Ascending aorta (tissue), 2 donors: ENCODE measurements around the gene CRTAP. TPM values are rescaled to one million over a fixed set of nuclear protein-coding genes. Genes with fewer than 3 reads are reported as not detected.

ENCODE experiments used
- DNase-seq, 2 donors: peaks; one replicate each; pipeline ENCODE4 v3.0.0-alpha.2; 2019; ENCODE audit warnings: low spot score in 2 of 2
- H3K27ac ChIP-seq, 2 donors: fragments of 200-600 bp; sonication (generic); one replicate each; pipeline ENCODE4 v1.5.1; 2016 to 2017; ENCODE audit warnings: mild to moderate bottlenecking in 1 of 2
- H3K27me3 ChIP-seq: fragments of 200-600 bp; sonication (generic); one replicate; pipeline ENCODE4 v1.5.1; 2017
- H3K36me3 ChIP-seq, 2 donors: fragments of 200-600 bp; sonication (generic); one replicate each; pipeline ENCODE4 v1.5.1; 2016
- H3K4me1 ChIP-seq, 2 donors: fragments of 200-600 bp; sonication (generic); one replicate each; pipeline ENCODE4 v1.5.1; 2016 to 2017; ENCODE audit warnings: mild to moderate bottlenecking in 1 of 2
- H3K4me3 ChIP-seq, 2 donors: fragments of 200-600 bp; sonication (generic); one replicate each; pipeline ENCODE4 v1.5.1; 2016 to 2017; ENCODE audit warnings: mild to moderate bottlenecking in 1 of 2
- H3K9me3 ChIP-seq, 2 donors: fragments of 200-600 bp; sonication (generic); one replicate each; pipeline ENCODE4 v1.5.1; 2016
- intact Hi-C: fragments of 100-400 bp; cut with DNase I; formaldehyde crosslinking; loops from one replicate; pipeline ENCODE4 v1.15.1; 2023
- total RNA-seq: library from RNA; depleted of rRNA; stranded (reverse); fragments of >200 nt; gene quantifications from one replicate; pipeline ENCODE4 v1.1.0, GENCODE V29; 2016
- TF ChIP-seq, protein P1 (sequence below), 3 experiments: fragments of 200-600 bp in 2 of 3; fragments of 450-650 bp in 1 of 3; sonication (generic) in 2 of 3; IDR thresholded peaks; one replicate each; pipeline ENCODE4 v1.5.1; 2016 to 2019; ENCODE audit warnings: antibody characterized with exemption in 3 of 3, mild to moderate bottlenecking in 1 of 3, moderate library complexity in 1 of 3

The CRTAP gene
- total RNA-seq, 1 donor from 2014 or later: 300 TPM

DNA sequence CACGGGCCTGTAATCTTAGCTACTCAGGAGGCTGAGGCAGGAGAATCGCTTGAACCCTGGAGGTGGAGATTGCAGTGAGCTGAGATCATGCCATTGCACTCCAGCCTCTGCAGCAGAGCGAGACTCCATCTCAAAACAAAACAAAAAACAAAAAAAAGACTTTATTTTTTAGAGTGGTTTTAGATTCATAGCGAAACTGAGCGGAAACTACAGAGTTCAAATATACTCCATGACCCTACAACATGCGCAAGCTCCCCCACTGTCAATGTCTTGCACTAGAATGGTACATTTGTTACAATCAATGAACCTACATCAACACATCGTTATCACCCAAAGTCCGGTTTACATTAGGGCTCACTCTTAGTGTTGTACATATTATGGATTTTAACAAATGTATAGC lies 2.2 kb upstream of the CRTAP start:
- Histone ChIP-seq H3K27me3 (no peaks in the 10 kb centered on the region), H3K36me3 (no peaks in the 10 kb centered on the region), H3K9me3 (no peaks in the 10 kb centered on the region), H3K4me1 (peaks cover 0 to 9% of the 10 kb centered on the region in 2 donors), H3K27ac (no peak overlapping the region), H3K4me3 (no peak overlapping the region)
- DNase-seq: no peak
- TF ChIP-seq, protein P1, sequence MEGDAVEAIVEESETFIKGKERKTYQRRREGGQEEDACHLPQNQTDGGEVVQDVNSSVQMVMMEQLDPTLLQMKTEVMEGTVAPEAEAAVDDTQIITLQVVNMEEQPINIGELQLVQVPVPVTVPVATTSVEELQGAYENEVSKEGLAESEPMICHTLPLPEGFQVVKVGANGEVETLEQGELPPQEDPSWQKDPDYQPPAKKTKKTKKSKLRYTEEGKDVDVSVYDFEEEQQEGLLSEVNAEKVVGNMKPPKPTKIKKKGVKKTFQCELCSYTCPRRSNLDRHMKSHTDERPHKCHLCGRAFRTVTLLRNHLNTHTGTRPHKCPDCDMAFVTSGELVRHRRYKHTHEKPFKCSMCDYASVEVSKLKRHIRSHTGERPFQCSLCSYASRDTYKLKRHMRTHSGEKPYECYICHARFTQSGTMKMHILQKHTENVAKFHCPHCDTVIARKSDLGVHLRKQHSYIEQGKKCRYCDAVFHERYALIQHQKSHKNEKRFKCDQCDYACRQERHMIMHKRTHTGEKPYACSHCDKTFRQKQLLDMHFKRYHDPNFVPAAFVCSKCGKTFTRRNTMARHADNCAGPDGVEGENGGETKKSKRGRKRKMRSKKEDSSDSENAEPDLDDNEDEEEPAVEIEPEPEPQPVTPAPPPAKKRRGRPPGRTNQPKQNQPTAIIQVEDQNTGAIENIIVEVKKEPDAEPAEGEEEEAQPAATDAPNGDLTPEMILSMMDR (IDR thresholded peaks at IDR 0.05): no peak
- intact Hi-C loops: loop anchor here (5.0 kb wide), 2 partner anchors 331 to 606 kb away; partner anchors contain the start of genes CLASP2 and UBP1

DNA sequence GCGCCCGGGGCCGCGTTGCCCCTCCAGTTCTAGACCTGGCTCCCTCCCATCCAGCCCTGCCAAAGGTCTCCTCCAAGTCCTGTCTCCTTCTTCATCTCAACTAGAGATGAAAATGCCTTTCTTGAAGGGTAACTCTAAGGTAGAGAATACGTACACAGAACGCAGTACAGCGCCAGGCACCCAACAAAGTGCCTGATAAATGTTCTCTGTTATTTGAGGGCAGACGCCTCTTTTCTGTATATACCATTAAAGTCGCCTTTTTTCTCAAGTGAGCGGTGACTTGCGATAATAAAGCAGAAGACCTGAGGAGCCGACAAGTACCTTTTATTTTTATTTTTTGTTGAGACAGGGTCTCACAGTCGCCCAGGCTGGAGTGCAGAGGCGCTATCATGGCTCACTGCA lies 809 bp downstream of the CRTAP start:
- Histone ChIP-seq H3K4me3 (peak overlapping the region; percentile 85 to 92), H3K27ac (peak overlapping the region; percentile 95 to 96), H3K36me3 (no peaks in the 10 kb centered on the region), H3K4me1 (peaks cover 7 to 30% of the 10 kb centered on the region in 2 donors), H3K27me3 (no peaks in the 10 kb centered on the region), H3K9me3 (no peaks in the 10 kb centered on the region)
- TF ChIP-seq, protein P1 (IDR thresholded peaks at IDR 0.05): no peak
- intact Hi-C loops: loop anchor here (1.0 to 5.0 kb wide), 3 partner anchors 17 to 603 kb away; partner anchors contain the start of genes CLASP2, GLB1, TMPPE and UBP1
- no peak for DNase-seq

DNA sequence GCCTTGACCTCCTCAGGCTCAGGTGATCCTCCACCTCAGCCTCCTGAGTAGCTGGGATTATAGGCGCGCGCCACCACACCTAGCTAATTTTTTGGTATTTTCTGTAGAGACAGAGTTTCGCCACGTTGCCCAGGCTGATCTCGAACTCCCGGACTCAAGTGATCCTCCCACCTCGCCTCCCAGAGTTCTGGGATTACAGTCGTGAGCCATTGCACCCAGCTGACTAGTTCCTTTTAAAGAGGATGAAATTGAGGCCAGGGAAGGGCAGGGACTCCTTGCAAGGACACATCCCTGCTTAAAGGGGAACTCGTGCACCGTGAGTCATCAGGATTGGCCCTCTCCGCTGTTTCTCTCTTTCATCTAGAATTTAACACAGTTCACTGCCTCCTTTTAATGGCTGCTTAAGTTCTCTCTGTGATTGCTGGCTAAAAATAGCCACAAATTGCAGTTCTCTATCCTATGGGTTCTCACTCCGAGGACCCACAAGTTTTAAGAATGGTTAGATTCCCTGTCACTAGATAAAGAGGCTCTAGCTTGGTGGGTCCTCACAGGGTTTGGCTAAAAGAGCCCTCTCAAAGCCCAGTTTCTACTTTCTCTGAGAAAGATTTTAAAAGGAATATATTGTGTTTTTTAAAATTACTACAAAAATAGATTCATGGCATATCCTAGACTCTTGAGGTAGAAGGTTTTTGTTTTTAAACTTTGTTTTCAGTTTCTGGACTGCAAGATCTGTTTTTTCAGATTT lies 1.4 kb downstream of the CRTAP start:
- intact Hi-C loops: no loop called here
- DNase-seq: peak; percentile 82 to 94
- TF ChIP-seq, protein P1 (IDR thresholded peaks at IDR 0.05): no peak
- Histone ChIP-seq H3K9me3 (no peaks in the 10 kb centered on the region), H3K4me1 (peaks cover 7 to 33% of the 10 kb centered on the region in 2 donors), H3K4me3 (peak overlapping the region; percentile 85 to 92), H3K27me3 (no peaks in the 10 kb centered on the region), H3K27ac (peak overlapping the region; percentile 95 to 96), H3K36me3 (peaks cover under 1 to 2% of the 10 kb centered on the region in 2 donors)

DNA sequence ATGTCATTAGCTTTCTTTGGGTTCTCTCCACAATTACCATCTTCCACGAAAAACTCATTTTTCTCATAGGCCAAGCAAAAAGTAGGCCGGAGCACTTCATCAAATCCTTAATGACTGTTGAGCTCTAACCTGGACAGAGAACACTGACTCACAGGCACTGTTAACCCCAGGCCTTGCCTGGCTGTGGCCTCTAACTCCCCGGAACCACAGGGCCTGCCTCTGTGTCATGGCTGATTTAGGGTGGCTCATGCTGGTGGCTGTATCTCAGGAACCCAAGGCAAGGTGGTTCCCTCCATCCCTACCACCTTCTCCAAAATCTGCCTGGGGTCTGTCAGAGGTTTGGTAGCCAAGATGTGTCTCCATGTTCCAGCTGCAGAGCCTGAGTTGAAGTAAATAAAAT lies 3.6 kb downstream of the CRTAP start:
- intact Hi-C loops: no loop called here
- Histone ChIP-seq H3K27ac (peak overlapping the region; percentile 32 to 61), H3K9me3 (no peaks in the 10 kb centered on the region), H3K4me1 (peaks cover 7 to 33% of the 10 kb centered on the region in 2 donors), H3K27me3 (no peaks in the 10 kb centered on the region), H3K36me3 (peaks cover 24% of the 10 kb centered on the region in 2 donors), H3K4me3 (no peak overlapping the region)
- TF ChIP-seq, protein P1 (IDR thresholded peaks at IDR 0.05): no peak
- DNase-seq: no peak

DNA sequence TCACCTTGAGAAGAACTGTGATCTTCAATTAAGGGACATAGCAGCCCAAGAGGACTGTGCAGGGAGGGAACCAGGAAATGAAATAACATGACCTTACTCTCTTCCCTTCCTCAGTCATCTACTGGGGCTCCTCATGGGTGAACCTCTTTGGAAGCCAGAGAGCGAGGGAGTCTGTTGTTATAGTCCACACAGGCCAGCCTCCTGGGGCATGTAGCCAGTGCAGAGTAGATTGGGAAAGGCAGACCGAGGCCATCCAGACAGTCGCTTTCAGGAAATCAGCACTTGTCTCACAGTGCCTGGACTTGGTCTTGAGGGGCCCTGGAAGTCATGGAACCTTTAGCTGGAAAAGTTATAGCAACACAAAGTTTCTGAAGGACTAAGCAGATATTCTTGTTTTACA lies 6.1 kb downstream of the CRTAP start:
- Histone ChIP-seq H3K36me3 (peaks cover 38 to 39% of the 10 kb centered on the region in 2 donors), H3K9me3 (no peaks in the 10 kb centered on the region), H3K27me3 (no peaks in the 10 kb centered on the region), H3K4me1 (peaks cover 7 to 28% of the 10 kb centered on the region in 2 donors), H3K4me3 (no peak overlapping the region), H3K27ac (peak overlapping the region; percentile 9 to 61)
- DNase-seq: no peak
- TF ChIP-seq, protein P1 (IDR thresholded peaks at IDR 0.05): no peak
- intact Hi-C loops: no loop called here
